Measurements from ENCODE around the gene RNF130. TPM values are rescaled to one million over a fixed set of nuclear protein-coding genes. Genes with fewer than 3 reads are reported as not detected.
"Not testable (repeated sequence)": the region's sequence is repeated elsewhere in the genome, so short reads cannot be mapped to it uniquely, and the experiment has no call there.

The RNF130 gene
- total RNA-seq, 1 donor from 2014 or later, result 61.3 TPM

DNA sequence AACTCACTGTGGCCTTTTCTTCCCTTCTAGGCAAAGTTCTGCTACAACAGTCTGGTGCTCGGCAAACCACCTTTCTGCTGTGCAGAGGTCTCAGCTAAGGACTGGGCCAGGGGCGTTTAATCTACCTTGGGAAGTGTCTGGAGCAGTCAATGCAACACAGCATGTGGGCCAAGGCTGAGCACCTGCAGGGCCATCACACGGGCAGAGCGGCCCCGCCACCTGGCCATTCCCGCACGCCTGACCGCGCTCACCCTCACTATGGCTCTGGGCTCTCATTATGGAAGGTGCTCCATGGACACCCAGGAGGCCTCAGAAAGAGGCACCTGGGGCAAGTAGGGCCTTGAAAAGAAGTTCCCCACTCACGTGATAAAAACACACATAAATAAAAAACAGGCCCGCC is 98.2 kb downstream of the RNF130 start:
- no peak for DNase-seq

DNA sequence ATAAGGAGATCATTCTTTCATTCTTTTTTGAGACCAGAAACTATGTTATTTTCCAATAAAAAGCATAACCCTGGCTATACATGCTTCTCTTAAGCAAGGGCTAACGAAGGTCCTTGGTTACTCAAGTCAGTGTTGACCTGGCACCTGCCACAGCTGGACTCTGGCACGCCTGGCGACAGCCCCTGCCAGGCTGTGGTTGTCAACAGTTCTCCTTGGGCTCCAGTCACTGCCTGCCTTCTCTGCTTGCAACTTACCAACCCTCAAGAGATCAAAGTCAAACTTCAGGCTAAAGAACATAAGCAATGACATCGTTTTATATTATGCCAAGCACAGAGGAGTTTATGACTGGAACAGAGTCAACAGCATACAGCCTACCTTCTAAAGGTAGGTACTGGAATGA is 102.4 kb downstream of the RNF130 start:
- no peak for DNase-seq

DNA sequence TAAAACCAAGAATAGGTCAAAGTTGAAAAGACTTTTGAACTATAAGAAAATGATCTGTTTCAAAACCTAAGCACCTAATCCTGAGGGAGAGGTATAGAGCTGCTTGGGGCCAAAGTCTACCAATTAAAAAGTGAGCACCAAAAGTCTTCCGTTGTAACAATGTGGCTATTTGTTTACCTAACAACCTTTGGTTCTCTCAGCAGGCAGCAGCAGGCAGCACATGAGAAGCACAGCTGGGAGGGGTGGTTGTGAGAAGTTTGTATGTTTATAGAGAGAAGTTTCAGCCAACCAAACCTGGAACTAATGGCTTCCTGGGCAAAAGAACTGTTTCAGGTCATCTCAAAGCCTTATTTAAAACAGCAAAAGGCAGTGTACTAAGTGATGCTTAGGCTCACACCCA is 104.1 kb downstream of the RNF130 start:
- no peak for DNase-seq

DNA sequence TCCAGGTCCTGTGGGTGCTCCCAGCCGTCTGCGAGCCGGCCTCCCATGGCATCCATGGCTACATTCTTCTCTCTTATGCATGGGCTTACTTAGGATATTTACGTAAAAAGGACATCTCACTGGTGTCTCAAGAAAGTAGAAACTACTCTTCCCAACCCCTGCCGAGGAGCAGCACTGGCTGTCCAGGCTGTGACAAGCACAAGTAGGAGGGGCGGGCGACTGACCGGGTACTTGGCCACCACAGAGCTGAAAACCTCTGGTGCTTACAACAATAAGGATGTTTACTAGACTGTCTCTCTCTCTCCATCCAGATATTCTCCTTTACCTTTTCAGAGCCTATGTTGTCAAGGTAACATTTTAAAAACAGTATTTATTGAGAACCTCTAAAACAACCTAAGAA is 107.5 kb downstream of the RNF130 start:
- DNase-seq, result no peak

DNA sequence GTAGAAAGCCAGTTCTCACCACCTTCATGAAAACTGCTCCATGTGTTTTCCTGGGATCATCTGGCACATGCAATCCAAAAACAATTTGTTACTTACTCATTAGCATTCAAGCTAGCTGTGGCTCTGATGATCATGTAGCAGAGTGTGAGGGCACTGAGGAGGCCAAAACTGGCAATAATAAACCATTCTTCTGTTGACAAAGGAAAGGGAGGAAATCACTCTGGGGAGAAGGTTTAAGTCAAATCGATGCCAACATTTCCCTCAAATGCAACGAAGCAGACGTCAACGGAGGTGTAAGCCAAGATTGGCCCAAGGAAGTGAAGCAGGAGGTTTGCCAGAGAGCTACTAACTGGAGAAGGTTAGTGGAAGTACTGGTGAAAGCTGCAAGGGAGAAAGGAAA is 108.2 kb downstream of the RNF130 start:
- DNase-seq, result no peak

DNA sequence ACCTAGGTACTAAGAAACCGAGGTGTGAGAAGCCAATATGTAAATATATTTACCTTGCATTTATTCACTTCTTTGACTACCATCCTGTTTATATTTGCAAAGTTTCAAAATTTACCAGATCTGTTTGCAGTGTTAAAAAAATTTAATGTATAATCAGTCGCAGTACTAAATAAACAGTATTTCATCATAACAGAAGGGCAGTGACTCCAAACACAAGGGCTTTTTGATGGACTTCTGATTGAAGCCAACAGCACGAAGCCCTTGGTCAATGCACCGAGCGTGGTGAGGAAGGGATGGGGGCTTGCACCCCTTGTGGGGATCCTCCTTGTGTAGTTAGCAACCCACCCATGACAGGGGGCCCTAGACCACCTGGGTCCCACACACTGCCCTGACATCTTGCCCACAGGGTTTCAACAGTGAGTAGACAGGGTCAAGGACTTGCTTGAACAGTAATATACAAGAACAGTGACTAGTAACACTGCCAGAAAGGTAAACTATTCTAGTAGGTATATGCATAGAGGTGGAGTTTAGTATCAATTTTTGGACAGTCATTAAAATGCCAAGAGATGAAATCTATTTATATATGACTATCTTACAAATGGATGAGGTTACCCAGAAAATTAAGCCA is 111.2 kb downstream of the RNF130 start:
- DNase-seq, result no peak

DNA sequence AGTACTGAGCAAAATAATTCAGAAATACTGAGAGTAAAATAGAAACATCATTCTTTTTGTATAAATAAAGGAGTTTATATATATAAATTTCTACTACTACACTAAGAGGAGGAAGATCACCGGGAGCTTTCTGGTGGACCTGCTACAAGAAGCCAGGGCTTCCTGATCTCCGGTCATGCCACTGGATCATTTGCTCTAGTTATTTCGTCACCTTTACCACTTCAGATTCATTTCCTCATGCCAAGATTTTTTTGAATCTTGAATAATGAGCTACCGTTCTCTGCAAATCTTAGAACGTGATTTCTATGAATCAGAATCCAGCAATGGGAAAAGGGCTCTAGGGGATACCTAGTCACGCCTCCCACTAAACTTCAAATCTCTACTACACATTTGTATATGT is 111.9 kb downstream of the RNF130 start:
- no peak for DNase-seq

DNA sequence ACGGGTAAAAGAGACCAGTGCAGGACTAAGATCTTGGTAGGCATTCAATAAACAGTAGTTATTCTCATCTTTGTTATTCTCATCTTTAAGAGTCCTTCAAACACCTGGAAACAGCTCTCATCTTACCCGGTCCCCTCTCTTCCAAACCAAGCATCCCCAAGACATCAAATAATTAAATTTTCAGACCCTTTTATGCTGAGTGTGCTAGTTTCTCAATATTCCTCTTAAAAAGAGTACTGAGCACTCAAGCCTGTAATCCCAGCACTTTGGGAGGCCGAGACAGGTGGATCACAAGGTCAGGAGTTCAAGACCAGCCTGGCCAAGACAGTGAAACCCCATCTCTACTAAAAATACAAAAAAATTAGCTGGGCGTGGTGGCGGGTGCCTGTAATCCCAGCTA is 112.4 kb downstream of the RNF130 start:
- DNase-seq, result not testable (repeated sequence)

DNA sequence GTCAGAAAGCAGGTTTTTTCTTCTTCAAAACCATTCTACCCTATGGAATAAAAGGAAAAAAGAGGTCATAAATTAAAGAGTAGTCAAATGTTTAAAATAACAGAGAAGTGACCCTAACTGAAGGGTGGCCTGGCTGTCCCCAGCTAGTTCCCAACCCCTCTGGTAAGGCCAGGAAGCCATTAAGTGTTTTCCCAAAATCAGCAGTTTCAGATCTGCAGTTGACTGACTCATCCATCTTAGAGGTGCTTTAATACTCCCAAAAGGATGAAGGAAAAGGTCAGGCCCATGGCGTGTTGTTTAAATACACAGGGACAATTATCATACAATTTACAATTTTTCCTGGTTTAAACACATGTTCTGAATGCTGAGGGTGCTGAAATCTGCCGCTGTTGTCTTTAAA is 115.9 kb downstream of the RNF130 start:
- no peak for DNase-seq

DNA sequence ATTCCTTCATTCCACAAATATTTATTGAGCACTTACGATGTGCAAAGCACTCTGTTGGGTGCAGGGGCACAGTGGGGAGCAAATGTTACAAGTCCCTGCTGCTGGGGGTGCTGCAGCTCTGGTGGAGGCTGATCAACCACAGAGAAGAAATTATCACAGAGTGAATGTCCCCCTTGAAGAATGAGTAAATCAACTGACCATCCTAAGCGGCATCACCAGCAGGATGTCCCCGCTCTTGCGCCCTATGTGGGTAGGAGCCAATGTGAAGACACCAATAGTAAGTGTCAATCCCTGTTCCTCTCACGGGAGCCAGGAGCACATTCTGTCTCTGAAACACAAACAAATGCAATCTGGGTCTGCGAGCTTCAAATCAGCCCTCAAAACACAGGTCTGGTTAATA is 116.5 kb downstream of the RNF130 start:
- DNase-seq, result no peak

DNA sequence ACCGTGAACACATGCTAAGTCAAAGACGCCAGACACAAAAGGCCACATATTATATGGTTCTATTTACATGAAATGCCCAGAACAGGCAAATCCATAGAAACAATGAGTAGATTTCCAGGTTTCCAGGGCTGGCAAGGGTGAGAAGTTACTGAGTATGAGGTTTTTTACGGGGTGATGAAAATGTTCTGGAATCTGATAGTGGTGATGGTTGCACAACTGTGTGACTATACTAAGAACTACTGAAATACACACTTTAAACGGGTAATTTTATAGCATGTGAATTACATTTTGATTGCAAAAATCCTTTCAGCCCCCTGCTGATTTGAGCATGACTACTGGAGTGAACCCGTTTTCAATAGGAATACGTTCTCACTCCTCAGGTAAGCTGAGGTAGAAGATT is 117.1 kb downstream of the RNF130 start:
- DNase-seq, result no peak

DNA sequence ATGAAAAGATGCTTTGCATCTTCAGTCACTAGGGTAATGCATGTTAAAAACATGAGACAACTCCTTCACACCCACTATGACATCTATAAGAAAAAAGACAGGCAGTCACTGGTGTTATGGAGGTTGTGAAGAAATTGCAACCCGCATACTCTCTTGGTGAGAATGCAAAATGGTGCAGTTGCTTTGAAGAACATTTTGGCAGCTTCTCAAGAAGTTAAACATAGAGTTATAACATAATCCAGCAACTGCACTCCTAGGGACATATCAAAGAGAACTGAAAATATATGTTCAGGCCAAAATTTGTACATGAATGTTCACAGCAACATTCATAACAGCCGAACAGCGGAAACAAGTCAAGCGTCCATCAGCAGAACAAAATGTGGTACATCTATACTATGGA is 117.6 kb downstream of the RNF130 start:
- DNase-seq, result no peak

DNA sequence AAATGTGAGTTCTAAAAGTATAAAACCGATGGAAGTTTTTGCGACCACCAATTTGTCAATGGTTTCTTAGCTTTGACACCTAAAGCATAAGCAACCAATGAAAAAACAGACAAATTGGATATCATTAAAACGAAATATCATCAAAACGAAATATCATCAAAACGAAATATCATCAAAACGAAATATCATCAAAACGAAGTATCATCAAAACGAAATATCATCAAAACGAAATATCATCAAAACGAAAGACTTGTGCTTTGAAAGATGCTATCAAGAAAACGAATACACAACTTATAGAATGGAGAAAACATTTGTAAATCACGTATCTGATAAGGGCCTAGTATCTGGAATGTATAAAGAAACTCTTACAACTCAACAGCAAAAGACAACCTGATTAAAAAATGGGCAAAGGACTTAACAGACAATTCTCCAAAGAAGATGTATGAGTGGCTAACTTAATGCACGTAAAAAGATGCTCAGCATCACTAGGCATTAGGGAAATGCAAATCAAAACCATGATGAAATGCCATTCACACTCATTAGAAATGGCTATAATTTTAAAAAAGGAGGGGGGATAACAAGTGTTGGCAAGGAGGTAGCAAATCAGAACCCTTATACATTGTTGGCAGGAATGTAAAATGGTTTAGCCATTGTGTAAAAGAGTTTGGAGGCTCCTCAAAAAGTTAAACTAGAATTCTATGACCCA is 134.4 kb downstream of the RNF130 start:
- DNase-seq, result no peak

DNA sequence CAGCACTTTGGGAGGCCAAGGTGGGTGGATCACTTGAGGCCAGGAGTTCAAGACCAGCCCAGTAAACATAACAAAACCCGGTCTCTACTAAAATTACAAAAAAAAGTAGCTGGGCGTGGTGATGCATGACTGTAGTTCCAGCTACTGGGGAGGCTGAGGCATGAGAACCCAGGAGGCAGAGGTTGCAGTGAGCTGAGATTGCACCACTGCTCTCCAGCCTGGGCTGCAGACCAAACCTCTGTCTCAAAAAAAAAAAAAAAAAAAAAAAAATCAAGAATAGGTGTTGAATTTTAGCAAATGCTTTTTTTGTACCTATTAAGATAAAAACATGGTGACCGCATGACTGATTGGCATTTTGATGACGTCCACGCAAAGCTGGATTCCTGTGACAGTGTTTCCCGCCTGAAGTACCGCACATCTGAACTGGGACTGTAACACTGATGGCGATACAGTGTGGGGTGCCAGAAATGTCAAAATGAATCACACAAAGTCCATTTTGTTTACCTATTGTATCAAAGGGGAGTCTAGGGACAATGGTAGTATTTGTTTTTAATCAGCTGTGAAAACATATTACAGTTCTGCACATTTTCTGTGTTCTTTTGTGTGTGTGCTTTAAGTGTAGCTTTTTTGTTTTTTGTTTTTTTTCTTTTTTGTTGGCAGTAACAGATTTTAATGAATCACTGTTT is 140.6 kb downstream of the RNF130 start:
- no peak for DNase-seq

DNA sequence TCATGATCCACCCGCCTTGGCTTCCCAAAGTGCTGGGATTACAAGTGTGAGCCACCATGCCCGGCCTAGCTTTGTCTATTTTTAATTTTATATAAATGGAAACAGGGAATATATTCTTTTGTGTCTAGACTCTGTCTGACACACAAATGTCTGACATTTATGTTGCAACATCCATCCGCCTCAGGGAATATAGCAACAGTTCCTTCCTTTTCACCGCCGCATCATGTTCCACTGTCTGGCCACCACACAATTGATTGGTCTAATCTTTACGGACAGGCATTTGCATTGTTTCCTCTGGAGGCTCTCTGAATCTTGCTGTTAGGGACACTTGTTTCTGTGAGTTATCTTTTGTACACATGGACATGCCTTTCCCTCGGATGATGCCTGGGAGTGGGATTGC is 143.7 kb downstream of the RNF130 start:
- DNase-seq, result no peak

DNA sequence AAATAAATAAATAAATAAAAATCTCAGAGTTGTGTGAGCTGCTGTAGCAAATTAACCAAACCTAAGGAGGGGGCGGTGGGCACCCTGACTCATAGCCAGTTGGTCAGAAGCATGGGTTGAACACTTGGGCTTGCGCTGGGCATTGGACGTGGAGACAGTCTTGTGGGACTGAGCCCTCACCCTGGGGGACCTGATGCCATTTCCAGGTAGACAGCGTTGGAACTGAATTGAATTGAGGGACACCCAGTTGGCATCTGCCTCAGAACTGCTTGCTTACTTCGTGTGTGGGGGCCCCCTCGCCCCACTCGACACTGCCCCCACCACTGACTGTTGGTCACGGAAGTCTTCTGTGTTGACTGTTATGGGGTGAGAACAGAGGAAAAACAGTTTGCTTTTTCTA is 144.9 kb downstream of the RNF130 start:
- no peak for DNase-seq

DNA sequence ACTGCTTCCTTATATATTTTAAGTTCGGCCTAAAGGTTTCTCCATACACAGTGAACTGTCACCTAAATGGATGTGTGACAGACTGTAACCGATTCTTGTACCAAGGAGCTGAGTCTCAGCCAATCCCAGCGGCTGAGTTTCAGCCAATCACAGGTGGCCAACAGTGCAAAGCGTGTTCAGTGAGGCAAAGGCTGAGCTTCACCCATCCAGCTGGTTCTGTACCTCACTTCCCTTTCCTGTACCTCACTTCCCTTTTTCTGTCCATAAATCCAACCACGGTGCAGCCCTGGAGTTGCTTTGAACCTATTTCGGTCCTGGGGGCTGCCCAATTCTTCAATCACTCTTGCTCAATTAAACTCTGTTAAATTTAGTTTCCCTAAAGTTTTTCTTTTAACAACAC is 148.1 kb downstream of the RNF130 start:
- no peak for DNase-seq

DNA sequence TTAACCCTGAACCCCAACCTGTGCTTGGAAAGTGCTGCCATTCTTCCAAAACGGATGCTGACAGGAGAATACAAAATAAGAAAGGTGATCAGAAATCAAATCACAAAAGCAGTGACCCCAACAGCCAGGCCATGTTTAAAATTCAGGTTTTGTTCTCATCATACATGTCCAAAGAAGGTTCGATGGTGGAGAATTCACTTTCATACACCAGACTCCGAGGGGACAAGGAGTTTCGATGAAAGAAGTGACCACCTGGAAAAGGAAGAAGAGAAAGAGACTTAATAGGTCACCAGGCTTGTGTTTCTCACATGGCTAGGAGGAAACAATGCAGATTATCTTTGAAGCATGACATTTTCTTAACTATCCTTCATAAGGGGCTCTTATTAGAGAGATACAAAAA is 151.4 kb downstream of the RNF130 start:
- DNase-seq, result no peak

DNA sequence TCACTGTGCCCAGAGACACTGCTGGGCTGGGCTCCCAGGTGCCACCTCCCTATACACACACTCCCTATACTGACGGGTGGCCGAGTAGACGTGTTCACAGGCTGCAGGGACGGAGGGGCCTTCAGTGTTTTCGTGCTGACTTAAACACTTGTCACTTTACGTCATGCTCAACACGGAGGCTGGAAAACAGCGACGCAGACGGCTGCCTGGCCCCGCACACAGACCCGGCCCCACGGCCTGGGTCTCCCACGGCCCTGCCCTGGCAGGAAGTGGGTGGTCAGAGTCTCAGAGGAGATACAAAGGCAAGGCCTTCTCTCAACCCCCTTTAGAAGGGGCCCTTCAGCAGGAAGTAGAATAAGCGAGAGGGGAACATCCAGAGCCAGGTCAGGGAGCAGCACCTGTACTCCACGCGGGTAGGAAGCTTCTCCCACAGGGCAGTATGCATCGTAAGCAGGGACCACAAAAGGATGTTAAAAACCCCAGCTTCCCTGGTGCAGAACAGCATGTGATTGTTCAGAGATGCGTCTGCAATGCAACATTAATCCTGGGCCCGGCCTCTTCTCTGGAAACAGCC is 152.0 kb downstream of the RNF130 start:
- no peak for DNase-seq

DNA sequence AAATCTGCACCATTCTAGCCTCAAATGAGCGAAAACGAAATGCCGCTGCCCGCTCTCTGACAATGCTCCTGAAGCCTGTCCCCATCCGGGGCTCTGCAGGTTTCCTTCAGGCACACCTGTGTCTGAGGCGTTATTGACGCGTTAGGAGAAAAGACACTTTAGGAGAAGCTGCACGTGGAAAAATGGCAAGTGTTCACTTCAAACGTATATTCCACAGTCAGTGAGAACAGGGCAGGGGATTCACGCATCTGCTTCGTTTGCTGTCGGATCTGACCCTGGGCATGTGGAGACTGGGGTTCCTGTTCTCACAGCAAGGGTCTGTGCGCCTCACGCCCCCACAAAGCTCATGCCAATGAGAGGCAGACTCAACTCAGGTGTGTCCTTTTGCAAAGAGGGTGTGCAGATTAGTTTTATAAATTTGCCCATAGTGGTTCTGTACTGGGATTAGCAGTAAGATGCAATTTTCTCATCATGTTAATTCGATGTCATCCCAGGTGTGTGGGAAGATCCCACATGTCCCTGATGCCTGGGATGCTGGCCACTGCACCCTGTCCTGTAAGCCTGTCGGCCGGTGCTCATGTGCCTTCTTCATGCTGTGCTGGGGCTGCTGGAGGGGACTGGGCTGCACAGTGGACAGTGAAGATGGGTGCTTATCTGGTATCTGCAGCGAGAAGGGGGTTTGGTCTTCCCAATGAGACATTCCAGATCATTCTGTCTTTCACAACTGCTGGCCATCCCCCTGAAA is 152.6 kb downstream of the RNF130 start:
- no peak for DNase-seq

DNA sequence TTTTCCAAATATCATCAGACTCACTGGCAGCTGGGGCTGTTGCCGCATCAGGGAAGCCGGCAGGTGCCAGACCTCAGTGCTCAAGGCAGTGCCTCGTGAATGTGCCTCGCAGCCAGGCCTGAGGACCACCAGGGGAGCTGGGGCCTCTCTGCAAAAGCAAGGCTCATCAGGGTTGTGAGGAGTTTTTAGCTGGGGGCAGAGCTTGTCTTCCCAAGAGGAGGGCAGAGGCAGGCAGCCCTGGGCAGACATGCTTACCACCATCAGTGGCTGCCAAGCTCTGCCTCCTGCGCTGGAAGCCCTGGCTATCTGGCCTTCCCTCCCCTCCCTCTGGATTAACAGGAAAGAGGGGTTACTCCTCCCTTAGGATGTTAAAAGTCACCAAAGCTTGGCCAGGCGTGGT is 155.0 kb downstream of the RNF130 start:
- no peak for DNase-seq

DNA sequence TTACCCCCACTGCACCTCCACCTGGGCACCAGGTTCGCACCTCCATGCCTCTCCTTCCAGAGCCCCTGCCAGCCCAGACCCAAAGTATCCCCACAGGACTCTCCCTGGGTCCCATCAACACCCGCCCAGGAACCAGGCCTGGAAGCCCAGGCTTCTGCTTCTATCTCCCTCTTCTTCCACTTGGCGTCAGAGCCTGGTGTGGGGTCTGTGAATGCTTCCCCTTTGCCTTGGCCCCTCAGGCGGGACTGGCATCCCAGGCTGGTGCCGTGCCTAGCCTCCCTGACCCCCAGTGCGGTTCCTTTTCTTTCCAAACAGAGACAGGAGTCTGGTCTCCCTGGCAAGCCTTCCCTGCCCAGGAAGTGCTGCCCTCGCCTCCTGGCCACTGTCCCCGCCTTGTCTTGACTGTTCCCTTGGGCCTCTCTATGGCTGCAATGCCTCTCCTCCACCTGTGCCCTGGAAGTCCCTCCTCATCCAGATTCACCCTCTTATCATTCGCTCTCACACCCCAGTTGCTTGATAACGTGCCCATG is 156.1 kb downstream of the RNF130 start:
- no peak for DNase-seq

Data from tongue (tissue), 2 donors.